Measurements from ENCODE around the gene CHD1L.
"Not testable (repeated sequence)": the region's sequence is repeated elsewhere in the genome, so short reads cannot be mapped to it uniquely, and the experiment has no call there.

CHD1L gene

DNA sequence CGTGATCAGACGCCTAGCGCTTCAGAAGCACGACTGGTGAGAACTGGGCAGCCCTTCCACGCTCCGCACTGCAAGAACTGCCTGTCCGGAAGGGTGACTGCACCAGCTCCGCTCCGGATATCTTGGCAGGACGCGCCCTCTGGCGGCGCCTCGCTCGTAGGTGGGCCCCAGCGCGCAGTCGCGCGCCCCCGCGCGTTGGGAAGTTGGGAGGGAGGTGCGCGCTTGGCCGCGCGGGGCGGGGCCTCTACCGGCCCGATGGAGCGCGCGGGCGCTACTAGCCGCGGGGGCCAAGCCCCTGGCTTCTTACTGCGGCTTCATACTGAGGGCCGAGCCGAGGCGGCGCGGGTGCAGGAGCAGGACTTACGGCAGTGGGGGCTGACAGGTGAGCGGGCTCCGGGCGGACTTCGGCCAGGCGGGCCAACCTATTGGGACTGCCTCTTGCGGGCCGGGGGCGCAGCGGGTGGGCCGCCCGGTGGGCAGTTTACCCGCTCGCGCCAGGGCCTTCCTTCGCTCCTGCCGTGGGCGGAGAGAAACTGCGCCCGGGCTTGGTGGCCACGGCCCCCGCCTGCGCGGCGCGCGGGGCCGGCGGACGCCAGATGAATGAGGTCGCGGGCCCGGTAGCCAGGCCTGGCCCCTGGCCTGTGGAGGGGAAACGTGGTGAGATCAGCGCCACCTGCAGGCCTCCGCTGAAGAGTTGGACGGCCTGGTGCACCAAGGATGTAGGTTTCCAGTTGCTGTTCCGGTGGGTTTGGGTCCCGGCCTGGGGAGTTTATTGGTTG, at the start of gene CHD1L:
Gene CHD1L (plus strand): TSS at position 236 of the 779 bp plus-strand sequence. CDS start 20 bp downstream, at position 256.
- DNase-seq: peak; percentile 95

DNA sequence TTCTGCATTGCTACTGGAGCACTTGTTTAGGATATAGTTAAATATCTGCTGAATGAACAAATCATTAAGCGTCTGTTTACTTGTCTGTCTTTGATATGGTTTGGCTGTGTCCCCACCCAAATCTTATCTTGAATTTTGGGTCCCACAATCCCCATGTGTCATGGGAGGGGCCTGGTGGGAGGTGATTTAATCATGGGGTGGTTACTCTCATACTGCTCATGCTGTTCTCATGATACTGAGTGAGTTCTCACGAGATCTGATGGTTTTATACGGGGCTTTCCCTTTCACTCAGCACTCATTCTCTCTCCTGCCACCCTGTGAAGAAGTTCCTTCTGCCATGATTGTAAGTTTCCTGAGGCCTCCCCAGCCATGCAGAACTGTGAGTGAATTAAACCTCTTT, 45.2 kb upstream of the CHD1L start:
- DNase-seq: not testable (repeated sequence)

DNA sequence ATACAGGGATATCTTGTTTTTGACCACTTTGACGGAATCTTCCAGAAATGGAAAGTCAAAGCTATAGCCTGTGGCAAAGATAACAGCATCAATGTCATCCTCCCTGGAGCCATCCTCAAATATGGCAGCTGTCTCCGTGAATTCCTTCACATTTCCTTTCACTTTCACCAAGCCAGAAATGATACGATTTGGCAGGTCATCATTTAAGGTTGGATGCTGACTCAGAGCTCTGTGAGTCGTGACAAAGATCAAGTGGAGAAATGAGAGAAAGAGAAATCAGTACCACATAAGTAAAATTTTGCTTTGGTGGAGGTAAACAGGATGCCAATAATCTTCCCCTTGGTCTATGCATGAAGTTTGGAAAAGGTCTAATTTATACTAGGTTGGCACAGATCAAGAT, 41.2 kb upstream of the CHD1L start:
- DNase-seq: no peak

DNA sequence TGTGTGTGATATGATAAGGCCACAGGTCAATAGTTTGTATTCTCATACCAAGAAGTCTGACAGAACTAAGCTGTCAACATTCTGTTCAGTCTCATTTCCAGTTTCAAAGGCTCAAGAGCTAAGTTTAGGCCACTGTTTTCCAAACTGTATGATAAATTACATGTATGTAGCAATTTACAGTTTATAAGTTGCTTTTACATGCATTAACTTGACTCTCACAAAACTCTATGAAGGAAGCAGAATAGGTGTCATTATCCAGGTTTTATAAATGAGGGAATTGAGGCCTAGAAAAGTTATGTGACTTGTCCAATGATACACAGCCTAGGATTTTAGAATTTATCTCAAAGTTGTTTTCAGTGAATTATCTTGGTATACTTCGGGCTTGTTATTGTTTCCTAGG, 40.7 kb upstream of the CHD1L start:
- no peak for DNase-seq

DNA sequence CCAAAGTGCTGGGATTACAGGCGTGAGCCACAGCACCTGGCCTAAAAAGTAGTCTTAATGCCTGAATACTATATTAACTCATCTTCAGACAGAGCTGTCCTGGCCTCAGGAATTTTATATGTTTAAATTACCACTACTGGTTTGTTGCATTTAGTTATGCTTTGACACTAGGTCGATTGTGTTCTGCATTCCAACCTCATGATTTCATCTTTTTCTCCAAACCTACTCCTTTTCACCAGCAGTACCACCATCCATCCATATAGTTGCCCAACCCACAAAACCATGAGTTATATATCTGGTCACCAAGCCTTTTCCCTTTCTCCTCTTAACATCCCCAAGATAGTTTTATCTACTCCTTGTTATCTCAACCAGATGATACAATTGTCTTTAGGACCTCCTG, 39.9 kb upstream of the CHD1L start:
- DNase-seq: no peak

DNA sequence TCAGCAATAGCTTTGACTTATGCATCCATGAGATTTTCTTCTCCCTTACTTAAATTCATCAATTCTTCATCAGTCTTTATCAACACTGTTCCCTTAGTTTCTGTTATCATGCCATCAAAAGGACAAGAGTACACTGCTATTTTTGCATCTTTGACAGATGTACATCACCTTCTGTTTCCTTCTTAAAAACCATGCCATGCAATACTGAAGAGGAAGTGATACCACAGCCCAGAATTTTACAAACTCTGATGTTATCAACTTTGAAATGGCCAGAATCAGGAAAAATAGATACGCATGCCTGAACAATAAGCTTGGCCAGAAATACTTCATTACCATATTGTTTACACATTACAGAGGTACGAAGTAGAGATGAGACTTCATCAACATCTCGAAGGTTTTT, 38.4 kb upstream of the CHD1L start:
- no peak for DNase-seq

DNA sequence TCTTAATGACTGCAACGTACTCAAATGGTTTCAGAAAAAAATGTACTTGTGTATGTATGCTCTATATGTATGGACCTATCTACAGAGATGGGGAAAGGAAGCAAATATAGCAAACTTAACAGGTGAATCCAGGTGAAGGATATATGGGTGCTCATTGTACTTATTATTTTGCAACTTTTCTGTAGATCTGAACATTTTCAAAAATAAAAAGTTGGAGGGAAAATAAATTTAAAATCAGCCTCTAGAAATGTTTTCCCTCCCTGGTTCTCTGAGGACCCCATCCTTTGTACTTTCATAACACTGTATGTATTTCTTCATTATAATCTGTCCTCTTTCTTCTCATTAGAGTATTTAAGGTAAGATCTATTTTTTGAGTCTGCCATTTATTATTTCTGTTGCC, 35.3 kb upstream of the CHD1L start:
- DNase-seq: no peak

DNA sequence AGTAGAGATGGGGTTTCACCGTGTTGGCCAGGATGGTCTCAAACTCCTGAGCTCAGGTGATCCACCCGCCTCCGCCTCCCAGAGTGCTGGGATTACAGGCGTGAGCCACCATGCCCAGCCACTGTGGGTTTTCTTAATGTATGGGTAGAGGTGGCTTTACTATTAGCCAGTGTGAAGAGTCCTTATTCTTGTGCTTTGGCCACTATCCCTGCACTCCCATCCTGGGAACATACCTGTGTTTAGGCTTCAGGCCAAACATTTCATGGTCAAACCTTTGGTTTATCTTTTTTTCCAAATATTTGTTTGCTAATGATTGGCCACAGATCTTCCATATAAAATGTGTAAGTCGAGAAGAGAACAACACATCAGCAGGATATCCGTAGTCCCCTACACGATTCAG, 33.9 kb upstream of the CHD1L start:
- no peak for DNase-seq

DNA sequence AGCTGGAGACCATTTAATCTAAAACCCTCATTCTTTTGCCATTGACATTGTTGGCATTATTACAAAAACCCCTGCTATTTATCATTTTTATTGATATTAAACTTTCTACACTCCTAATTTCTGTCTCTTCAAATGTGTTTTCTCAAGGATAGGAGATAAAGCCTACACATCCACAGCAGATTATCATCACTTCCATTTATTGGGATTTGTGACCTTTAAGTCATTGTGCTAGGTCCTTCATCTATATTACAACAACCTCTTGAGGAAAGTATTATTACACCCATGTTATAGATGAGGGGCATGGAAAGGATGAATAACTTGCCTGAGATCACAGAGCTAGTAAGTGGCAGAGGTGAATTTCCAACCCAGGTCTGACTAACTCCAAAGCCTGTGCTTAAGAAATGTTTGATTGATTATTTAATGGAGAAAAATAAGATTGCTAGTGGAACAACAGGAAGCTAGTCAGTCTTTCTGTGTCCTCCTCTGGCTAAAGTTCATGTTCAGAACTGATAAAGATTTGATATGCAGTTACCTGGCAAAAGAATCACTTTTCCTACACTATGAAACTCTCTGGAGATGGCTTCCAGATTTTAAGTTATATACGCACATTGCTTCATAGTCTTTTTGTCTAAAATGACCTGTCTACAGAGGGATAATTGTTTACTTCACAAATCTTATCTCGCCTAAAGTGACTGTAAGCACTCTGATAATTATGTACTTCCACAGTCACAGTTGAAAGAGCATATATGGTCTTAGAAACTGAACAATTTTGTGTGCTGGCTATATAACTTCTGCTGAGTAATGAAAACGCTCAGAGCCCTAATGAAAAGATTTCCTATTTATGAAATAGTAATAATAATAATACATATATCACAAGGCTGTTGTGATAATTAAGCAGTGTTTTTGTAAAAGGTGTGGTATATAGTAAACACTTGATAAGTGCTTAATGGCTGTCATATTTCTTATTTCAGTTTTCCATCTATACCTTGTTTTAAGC, 32.4 kb upstream of the CHD1L start:
- no peak for DNase-seq

DNA sequence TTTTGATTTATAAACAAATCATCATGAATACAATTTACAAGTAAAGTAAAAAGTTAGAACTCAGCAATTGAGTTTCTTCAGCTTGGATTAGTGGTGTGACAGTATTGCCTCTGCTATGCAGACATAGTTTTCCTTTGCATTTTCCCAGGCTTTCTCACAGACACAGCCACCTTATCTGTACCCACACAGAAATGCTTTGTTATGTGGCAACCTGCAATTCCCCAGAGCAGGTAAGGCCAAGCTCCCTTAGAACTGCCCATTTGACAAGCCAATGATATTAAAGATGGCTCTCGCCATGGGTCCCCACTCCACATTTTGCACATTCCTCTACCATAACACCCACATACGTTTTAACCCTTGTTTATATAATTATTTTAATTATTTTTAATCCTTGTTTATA, 31.5 kb upstream of the CHD1L start:
- no peak for DNase-seq

DNA sequence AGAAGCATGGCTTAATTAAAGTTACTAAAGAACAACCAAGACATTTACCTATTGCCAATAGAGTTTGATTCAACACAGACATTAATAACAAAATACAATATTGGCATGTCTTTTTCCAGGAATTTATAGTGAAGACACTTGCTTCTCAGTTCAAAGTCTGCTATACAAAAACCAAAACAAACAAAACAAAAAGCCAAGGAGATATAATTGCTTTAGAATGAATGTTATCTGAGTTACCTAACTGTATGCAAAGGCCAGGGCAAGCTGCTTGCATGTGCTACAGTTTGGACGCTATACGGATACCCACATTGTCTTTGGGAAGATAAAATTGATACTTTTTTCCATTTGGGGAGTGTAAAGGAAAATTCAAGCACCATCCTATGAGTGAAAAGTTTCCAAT, 30.9 kb upstream of the CHD1L start:
- DNase-seq: no peak

DNA sequence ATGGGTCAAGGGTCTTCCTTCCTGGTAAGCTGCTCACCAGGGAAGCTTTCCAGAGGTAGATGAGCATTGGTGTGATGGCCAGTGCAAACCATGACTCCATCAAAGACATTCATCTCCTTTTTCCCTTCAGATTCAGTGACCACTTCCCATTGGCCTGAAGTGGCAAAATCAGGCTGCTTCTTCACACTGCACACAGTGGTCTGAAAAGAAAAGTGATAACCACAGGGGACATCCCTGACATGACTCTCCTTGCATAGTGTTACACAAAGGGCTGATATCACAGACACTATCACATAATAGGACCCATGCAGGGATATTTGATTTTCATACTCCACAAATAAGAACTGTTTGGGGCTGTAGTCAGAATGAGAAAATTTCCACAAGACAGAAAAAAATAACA, 29.2 kb upstream of the CHD1L start:
- DNase-seq: no peak

DNA sequence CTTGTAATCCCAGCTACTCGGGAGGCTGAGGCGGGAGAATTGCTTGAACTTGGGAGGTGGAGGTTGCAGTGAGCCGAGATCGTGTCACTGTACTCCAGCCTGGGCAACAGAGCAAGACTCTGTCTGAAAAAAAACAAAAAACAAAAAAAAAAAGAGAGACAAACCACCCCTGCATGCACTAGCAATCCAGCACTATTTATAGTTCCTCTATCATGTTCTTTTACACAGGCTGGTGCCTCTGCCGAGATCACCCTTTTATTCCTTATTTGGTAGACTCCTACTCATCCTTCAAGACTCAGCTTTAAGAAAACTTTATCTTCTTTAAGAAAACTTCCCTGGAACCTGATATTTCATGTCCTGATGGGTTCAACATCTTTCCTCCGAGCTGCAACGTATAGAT, 28.2 kb upstream of the CHD1L start:
- DNase-seq: no peak

DNA sequence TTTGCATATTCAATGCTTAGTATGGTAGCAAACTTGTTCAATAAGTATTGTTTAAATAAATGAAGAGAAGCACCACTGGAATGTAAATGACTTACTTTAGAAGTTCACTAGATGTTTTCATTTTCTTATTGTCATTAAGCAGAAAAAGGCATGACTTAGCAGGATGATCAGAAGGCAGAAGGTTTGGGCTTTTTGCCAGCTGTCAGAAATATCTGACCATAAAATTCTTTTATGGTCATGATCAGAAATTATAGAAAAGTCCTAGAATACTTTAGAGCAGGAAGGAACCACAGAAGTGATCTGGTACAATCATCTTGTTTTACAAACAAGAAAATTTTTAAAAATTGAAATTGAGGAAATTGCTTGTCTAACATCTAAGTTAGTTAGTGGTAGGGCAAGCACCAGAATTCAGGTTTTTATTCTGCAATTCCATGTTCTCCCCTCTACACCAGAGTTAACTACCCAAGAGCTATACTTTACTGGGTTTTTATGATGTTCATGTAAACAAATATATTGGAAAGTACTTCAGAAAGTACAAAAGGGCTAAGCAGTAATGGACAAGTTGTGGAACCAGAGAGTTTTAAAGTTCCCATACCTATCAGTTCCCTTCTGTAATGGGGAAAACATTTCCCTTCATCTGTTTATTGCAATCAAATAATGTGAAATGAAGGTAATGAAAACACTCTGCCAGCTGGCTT, 27.5 kb upstream of the CHD1L start:
- DNase-seq: no peak

DNA sequence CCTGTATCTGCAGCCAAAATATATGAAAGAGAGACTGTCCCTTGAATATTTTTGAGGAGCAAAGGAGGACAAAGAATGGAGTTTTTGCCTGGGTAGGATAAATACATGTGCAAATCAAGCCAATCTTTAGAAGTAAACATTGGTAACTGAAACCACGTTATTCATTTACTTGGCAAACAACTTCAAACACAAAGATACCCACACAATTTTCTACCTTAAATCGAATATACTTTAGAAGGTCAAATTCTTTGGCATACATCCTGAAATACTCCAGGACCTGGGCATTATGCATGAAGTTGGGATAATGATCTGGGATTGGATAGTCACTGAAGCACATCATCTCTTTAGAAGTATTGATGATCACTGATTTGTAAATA, 27.0 kb upstream of the CHD1L start:
- DNase-seq: no peak

DNA sequence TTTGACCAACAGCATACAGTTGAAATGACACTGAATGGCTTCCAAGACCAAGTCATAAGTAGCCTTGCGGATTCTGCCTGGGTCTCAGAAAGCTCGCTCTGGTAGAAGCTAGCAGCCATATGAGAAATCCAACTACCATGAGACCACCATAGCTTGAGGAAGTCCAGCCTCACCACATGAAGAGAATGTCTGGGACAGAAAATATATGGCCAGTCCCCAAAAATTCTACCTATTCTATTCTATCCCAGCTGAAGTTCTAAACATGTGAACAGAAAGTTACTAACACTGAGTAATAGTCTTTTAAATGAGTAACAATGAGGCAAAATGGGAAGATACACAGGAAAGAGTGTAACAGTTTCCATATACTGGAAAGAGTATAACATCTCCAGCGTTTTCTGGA, 26.4 kb upstream of the CHD1L start:
- no peak for DNase-seq

DNA sequence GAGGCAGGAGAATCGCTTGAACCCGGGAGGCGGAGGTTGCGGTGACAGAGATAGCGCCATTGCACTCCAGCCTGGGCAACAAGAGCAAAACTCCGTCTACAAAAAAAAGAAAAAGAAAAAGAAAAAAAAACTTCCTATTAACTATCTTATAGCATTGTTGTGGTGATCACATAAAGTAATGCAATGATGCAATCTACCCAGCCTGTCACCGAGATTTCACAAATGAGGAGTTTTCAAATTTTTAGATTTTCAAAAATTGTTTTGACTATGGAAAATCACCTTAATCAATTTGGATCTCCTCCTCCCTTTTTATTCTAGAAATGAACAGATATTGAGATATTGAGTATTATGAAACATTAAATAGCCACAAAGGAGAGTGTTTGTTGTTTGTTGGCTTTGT, 25.3 kb upstream of the CHD1L start:
- DNase-seq: no peak

DNA sequence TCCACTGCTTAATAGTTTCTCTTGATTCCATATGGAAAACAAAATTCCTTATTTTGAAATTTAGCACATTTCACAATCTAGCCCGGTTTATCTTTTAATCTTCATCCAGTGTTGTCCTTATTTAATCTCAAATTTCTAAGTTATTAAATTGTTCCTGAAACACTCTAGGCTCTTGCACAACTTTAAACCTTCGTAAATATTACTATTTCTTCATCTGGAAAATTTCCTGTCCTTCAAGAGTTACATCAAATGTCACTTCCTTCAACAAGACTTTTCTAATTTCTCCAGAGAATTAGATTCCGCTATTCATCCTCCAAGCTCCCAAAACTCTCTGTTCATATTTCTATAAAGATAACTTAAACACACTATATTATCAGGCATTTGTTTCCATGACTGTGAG, 23.9 kb upstream of the CHD1L start:
- no peak for DNase-seq

DNA sequence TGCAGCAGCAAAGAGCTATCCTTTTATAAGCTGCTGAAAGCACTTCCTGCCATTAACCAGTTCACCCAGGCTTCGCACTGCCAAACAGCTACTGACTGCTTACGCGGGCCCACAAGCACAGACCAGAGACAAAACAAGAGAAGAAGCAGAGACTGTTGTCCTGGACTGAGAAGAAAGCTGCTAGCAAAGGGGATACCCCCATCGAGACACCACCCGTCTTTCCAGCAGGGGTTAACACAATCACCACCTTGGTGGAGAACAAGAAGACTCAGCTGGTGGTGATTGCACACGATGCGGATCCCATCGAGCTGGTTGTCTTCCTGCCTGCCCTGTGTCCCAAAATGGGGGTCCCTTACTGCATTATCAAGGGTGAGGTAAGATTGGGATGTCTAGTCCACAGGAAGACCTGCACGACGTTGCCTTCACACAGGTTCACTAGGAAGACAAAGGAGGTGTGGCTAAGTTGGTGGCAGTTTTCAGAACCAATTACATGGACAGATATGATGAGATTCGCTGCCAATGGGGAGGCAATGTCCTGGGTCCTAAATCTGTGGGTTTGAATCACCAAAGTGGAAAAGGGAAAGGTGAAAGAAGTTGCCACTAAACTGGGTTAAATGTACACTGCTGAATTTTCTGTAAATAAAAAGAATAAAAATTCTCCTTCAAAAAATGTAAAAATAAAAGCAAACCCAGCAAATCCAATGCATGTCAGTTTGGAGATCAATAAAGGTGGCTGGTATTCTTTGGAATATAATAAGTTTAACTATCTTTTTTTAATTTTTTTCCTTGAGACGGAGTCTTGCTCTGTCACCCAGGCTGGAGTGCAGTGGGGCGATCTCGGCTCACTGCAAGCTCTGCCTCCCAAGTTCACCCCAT, 18.5 kb upstream of the CHD1L start:
- no peak for DNase-seq

DNA sequence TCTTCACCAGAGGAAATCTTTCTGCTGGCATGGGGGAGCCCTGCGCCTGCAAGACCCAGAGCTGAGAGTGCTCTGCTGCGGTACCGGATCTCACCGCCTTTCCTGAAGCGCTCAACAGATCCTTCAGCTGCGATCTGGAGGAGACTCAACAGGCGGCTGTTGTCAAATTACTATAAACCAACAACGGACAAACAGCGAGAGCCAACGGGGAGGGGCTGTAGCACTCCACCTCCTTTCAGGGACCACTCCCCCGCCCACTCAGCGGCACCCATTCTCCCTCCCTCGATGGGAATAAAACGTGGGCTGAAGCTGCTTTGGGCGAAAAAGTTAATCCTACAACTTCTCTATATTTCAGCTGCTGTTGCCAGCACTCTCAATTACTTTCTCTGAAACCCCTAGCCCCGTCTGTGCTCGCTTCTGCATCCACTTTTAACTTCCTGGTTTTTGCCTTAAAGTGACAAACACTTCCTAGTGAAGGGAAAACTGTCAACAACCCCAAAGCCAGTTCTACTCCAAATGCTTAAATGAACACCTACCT, 17.2 kb upstream of the CHD1L start, which contains the start of gene FMO5:
Gene FMO5 (minus strand): TSS at position 147 of the 538 bp plus-strand sequence. CDS start 310 bp downstream, outside the sequence.
- DNase-seq: peak; percentile 59

DNA sequence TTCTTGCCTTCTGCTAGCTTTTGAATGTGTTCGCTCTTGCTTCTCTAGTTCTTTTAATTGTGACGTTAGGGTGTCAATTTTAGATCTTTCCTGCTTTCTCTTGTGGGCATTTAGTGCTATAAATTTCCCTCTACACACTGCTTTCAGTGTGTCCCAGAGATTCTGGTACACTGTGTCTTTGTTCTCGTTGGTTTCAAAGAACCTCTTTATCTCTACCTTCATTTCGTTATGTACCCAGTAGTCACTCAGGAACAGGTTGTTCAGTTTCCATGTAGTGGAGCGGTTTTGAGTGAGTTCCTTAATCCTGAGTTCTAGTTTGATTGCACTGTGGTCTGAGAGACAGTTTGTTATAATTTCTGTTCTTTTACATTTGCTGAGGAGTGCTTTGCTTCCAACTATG, 11.5 kb upstream of the CHD1L start:
- DNase-seq: not testable (repeated sequence)

DNA sequence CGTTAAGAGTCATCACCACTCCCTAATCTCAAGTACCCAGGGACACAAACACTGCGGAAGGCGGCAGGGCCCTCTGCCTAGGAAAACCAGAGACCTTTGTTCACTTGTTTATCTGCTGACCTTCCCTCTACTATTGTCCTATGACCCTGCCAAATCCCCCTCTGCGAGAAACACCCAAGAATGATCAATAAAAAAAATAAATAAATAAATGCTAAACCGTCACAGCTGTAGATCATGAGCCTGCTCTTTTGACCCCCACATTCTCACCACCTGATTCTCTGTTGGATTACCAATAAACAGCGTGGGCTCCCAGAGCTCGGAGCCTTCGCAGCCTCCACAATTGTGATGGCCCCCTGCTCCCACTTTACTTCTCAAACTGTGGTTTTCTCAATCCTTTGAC, 8.6 kb upstream of the CHD1L start:
- DNase-seq: not testable (repeated sequence)

Measured in CD4-positive, alpha-beta T cell treated with Interleukin-17A for 1 hour (primary cell).